GM21717 (cell line): ENCODE data around the gene RHCG.

ENCODE experiments used
- ATAC-seq: cut with Tn5 transposase; IDR thresholded peaks from one replicate; pipeline ENCODE4 v1.9.1; 2021; ENCODE audit warnings: mild to moderate bottlenecking, moderate library complexity; ENCODE audit not compliant: unreplicated experiment

The RHCG gene

GRCh38 chr15:89446255-89446891 lies 50.0 kb downstream of the RHCG start:
- ATAC-seq, result no peak

- no peak for ATAC-seq
These were observed 50.9 kb downstream of the RHCG start for GRCh38 chr15:89445518-89445917.

- ATAC-seq, result no peak
These were observed 51.9 kb downstream of the RHCG start for GRCh38 chr15:89444241-89445225.

- ATAC-seq, result no peak
These were observed 52.8 kb downstream of the RHCG start for GRCh38 chr15:89443581-89443980.

GRCh38 chr15:89442671-89443307 lies 53.6 kb downstream of the RHCG start:
- no peak for ATAC-seq

- no peak for ATAC-seq
These were observed 54.2 kb downstream of the RHCG start for GRCh38 chr15:89442155-89442554.

GRCh38 chr15:89441295-89441812 lies 55.0 kb downstream of the RHCG start:
- ATAC-seq, result peak; percentile 93

GRCh38 chr15:89439764-89440163 lies 56.6 kb downstream of the RHCG start:
- no peak for ATAC-seq

- no peak for ATAC-seq
These were observed 59.6 kb downstream of the RHCG start for GRCh38 chr15:89436560-89437311.

- no peak for ATAC-seq
These were observed 61.0 kb downstream of the RHCG start for GRCh38 chr15:89435362-89435761.

GRCh38 chr15:89433686-89434085 lies 62.7 kb downstream of the RHCG start:
- no peak for ATAC-seq

- ATAC-seq, result peak; percentile 80
These were observed 65.6 kb downstream of the RHCG start for GRCh38 chr15:89430530-89431341.

GRCh38 chr15:89429986-89430385 lies 66.4 kb downstream of the RHCG start:
- no peak for ATAC-seq

- no peak for ATAC-seq
These were observed 67.4 kb downstream of the RHCG start for GRCh38 chr15:89429023-89429422.

- ATAC-seq, result no peak
These were observed 68.1 kb downstream of the RHCG start for GRCh38 chr15:89428246-89428645.

GRCh38 chr15:89426500-89426899 lies 69.9 kb downstream of the RHCG start:
- ATAC-seq, result no peak

GRCh38 chr15:89423981-89424380 lies 72.4 kb downstream of the RHCG start:
- no peak for ATAC-seq
